Osteoblast (primary cell): ENCODE data around the gene TERB1. TPM values are rescaled to one million over a fixed set of nuclear protein-coding genes. Genes with fewer than 3 reads are reported as not detected.

Experiments used
- DNase-seq: peaks from one replicate; pipeline ENCODE4 v3.0.0; 2011; ENCODE audit warnings: low spot score, mixed read lengths; ENCODE audit not compliant: insufficient read length; ENCODE audit errors: missing footprints
- H2AFZ ChIP-seq: 2 replicates; pipeline ENCODE4 v1.6.0; 2011; ENCODE audit warnings: mild to moderate bottlenecking, low read length
- H3K27ac ChIP-seq: 2 replicates; pipeline ENCODE4 v1.5.1; 2011; ENCODE audit warnings: mild to moderate bottlenecking, low read depth, low read length, moderate library complexity
- H3K27me3 ChIP-seq: 2 replicates; pipeline ENCODE4 v1.6.0; 2012; ENCODE audit warnings: mild to moderate bottlenecking, control low read depth, inconsistent platforms, low read length, moderate library complexity; ENCODE audit not compliant: insufficient read depth
- H3K36me3 ChIP-seq: 2 replicates; pipeline ENCODE4 v1.5.1; 2011; ENCODE audit warnings: mild to moderate bottlenecking, low read length, control low read depth, moderate library complexity; ENCODE audit not compliant: insufficient read depth
- H3K4me1 ChIP-seq: 2 replicates; pipeline ENCODE4 v1.5.1; 2011; ENCODE audit warnings: mild to moderate bottlenecking, low read length, control low read depth, moderate library complexity; ENCODE audit not compliant: insufficient read depth
- H3K4me2 ChIP-seq: 2 replicates; pipeline ENCODE4 v1.6.0; 2011; ENCODE audit warnings: mild to moderate bottlenecking, low read length; ENCODE audit not compliant: insufficient read depth
- H3K4me3 ChIP-seq: fragments of 200-600 bp; sonication (generic); 3 replicates; pipeline ENCODE4 v1.5.1; 2012; ENCODE audit warnings: mild to moderate bottlenecking, low read length, inconsistent platforms; ENCODE audit not compliant: insufficient read depth
- H3K79me2 ChIP-seq: 2 replicates; pipeline ENCODE4 v1.6.0; 2012; ENCODE audit warnings: mild to moderate bottlenecking, low read length, control low read depth, inconsistent platforms; ENCODE audit not compliant: insufficient read depth
- H3K9me3 ChIP-seq: 2 replicates; pipeline ENCODE4 v1.5.1; 2011; ENCODE audit warnings: low read depth, low read length, control low read depth
- H4K20me1 ChIP-seq: 2 replicates; pipeline ENCODE4 v1.6.0; 2012; ENCODE audit warnings: mild to moderate bottlenecking, low read length, control low read depth; ENCODE audit not compliant: insufficient read depth
- CTCF ChIP-seq: IDR thresholded peaks from 2 replicates; pipeline ENCODE4 v1.5.1; 2011; ENCODE audit warnings: mild to moderate bottlenecking, low read depth, low read length, moderate library complexity; ENCODE audit errors: extremely low read depth
- total RNA-seq: library from RNA; depleted of rRNA; stranded (reverse); fragments of >200 nt; gene quantifications from 2 replicates; pipeline ENCODE4 v1.2.3, GENCODE V29; 2012

The TERB1 gene
- total RNA-seq, 1 donor = 0.36 TPM

GRCh38 chr16:66717776-66718175 lies 83.6 kb downstream of the TERB1 start:
- H4K20me1 ChIP-seq = no peaks in the 10 kb centered on the region
- H3K9me3 ChIP-seq = no peaks in the 10 kb centered on the region
- TF ChIP-seq CTCF = no peak
- peak overlapping the region; percentile 22 for H3K27ac ChIP-seq
- H3K4me2 ChIP-seq = no peak overlapping the region
- H3K27me3 ChIP-seq = no peaks in the 10 kb centered on the region
- H3K4me1 ChIP-seq = no peaks in the 10 kb centered on the region
- H2AFZ ChIP-seq = no peak overlapping the region
- DNase-seq = no peak
- no peak overlapping the region for H3K4me3 ChIP-seq
- H3K79me2 ChIP-seq = no peaks in the 10 kb centered on the region
- peaks cover 29% of the 10 kb centered on the region for H3K36me3 ChIP-seq

DNA sequence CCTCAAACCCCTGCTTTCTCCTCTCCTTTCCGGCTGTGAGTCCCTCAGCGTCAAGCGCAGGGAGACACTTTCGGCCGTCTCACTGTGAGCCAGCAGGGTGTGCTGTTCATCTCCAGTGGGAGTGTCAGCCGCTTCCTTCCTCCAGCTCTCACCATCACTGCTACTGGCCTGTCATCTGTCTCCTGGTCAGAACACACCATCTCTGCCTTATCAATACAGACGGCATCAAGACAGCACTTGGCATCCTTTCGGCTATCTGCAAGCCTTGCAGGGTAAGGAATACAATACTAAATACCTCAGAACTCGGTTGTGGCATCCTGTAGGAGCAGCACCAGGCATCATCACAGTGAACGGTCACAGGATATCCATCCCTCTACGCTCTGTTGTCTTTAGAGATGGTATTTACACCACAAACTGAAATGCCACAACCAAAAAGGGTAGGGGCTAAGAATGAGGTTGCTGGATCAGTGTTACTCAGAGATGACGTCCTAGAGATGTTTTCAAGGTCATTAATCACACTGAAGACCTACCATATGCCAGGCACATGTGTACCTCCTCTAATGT lies 84.2 kb downstream of the TERB1 start:
- DNase-seq = peak; percentile 80
- Histone ChIP-seq H2AFZ (no peak overlapping the region), H3K4me2 (no peak overlapping the region)

GRCh38 chr16:66714654-66715307 lies 86.6 kb downstream of the TERB1 start:
- Histone ChIP-seq H3K4me3 (no peak overlapping the region), H4K20me1 (no peaks in the 10 kb centered on the region), H3K4me2 (no peak overlapping the region), H3K9me3 (no peaks in the 10 kb centered on the region), H3K79me2 (no peaks in the 10 kb centered on the region), H2AFZ (no peak overlapping the region), H3K27ac (no peak overlapping the region), H3K27me3 (no peaks in the 10 kb centered on the region), H3K36me3 (peaks cover 5% of the 10 kb centered on the region), H3K4me1 (no peaks in the 10 kb centered on the region)
- TF ChIP-seq CTCF = no peak
- DNase-seq = no peak

More for the DNA sequence above, 84.2 kb downstream of the TERB1 start:
- Histone ChIP-seq H3K4me3 (no peak overlapping the region), H3K27ac (peak overlapping the region; percentile 22), H3K36me3 (peaks cover 23% of the 10 kb centered on the region), H3K79me2 (no peaks in the 10 kb centered on the region), H3K9me3 (no peaks in the 10 kb centered on the region), H3K27me3 (no peaks in the 10 kb centered on the region), H4K20me1 (no peaks in the 10 kb centered on the region), H3K4me1 (no peaks in the 10 kb centered on the region)
- TF ChIP-seq CTCF = peak; percentile 84

DNA sequence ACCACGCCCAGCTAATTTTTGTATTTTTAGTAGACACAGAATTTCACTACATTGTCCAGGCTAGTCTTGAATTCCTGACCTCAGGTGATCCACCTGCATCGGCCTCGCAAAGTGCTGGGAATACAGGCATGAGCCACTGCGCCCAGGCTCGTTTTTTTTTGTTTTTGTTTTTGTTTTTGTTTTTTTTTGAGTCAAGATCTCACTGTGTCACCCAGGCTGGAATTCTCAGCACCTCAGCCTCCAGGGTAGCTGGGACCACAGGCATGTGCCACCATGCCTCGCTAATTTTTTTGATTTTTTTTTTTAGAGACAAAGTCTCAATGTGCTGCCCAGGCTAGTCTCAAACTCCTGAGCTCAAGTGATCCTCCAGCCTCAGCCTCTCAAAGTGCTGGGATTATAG lies 87.3 kb downstream of the TERB1 start:
- H3K79me2 ChIP-seq = no peaks in the 10 kb centered on the region
- no peaks in the 10 kb centered on the region for H4K20me1 ChIP-seq
- no peak for TF ChIP-seq CTCF
- peaks cover under 1% of the 10 kb centered on the region for H3K27me3 ChIP-seq
- peaks cover 3% of the 10 kb centered on the region for H3K36me3 ChIP-seq
- no peak overlapping the region for H3K4me3 ChIP-seq
- H2AFZ ChIP-seq = no peak overlapping the region
- no peaks in the 10 kb centered on the region for H3K9me3 ChIP-seq
- DNase-seq = no peak
- H3K27ac ChIP-seq = no peak overlapping the region
- H3K4me2 ChIP-seq = no peak overlapping the region
- H3K4me1 ChIP-seq = no peaks in the 10 kb centered on the region
